Liver (tissue), 9 donors: ENCODE measurements around the gene AEBP2. TPM values are rescaled to one million over a fixed set of nuclear protein-coding genes. Genes with fewer than 3 reads are reported as not detected.
"Not testable (repeated sequence)": the region's sequence is repeated elsewhere in the genome, so short reads cannot be mapped to it uniquely, and the experiment has no call there.

Experiments used
- DNase-seq: peaks from one replicate; pipeline ENCODE4 v3.0.0-alpha.2; 2017; ENCODE audit warnings: low spot score
- H3K27ac ChIP-seq, 2 donors: one replicate each; pipeline ENCODE4 v1.7.0; 2013; ENCODE audit warnings: inconsistent platforms in 2 of 2, low read length in 2 of 2, control low read depth in 1 of 2, low read depth in 1 of 2, mild to moderate bottlenecking in 1 of 2
- H3K27me3 ChIP-seq, 4 donors: one replicate each; pipeline versions ENCODE4 v1.6.1 to v1.7.0; 2013; ENCODE audit warnings: low read length in 3 of 4, inconsistent platforms in 1 of 4, mild to moderate bottlenecking in 1 of 4, moderate library complexity in 1 of 4; ENCODE audit not compliant: control insufficient read depth in 4 of 4, insufficient read depth in 4 of 4
- H3K36me3 ChIP-seq, 4 donors: one replicate each; pipeline versions ENCODE4 v1.6.1 to v1.7.0; 2013; ENCODE audit warnings: low read length in 3 of 4, mild to moderate bottlenecking in 3 of 4, low read depth in 1 of 4, moderate library complexity in 1 of 4; ENCODE audit not compliant: control insufficient read depth in 4 of 4, insufficient read depth in 3 of 4
- H3K4me1 ChIP-seq, 4 donors: one replicate each; pipeline versions ENCODE4 v1.6.1 to v1.7.0; 2013; ENCODE audit warnings: low read length in 3 of 4, mild to moderate bottlenecking in 3 of 4, moderate library complexity in 1 of 4; ENCODE audit not compliant: control insufficient read depth in 4 of 4, insufficient read depth in 4 of 4
- H3K4me3 ChIP-seq, 3 donors: one replicate each; pipeline versions ENCODE4 v1.6.1 to v1.7.0; 2013; ENCODE audit warnings: low read length in 3 of 3, control low read depth in 1 of 3, low read depth in 1 of 3, mild to moderate bottlenecking in 1 of 3
- H3K9ac ChIP-seq, 2 donors: one replicate each; pipeline ENCODE4 v1.7.0; 2013; ENCODE audit warnings: low read length in 2 of 2, mild to moderate bottlenecking in 2 of 2, moderate library complexity in 2 of 2, control low read depth in 1 of 2, low read depth in 1 of 2
- H3K9me3 ChIP-seq, 4 donors: one replicate each; pipeline versions ENCODE4 v1.6.1 to v1.7.0; 2013; ENCODE audit warnings: low read length in 3 of 4; ENCODE audit not compliant: control insufficient read depth in 4 of 4
- ATF3 ChIP-seq: IDR thresholded peaks from 2 replicates; pipeline ENCODE4 v1.6.1; 2016; ENCODE audit warnings: antibody characterized with exemption
- CTCF ChIP-seq: fragments of 150-350 bp; IDR thresholded peaks from 2 replicates; pipeline ENCODE4 v1.5.1; 2017; ENCODE audit warnings: improper control_type of control experiment, low read depth, low read length; ENCODE audit not compliant: missing input control
- EGR1 ChIP-seq, 2 donors: IDR thresholded peaks; 2 replicates each; pipeline ENCODE4 v1.6.1; 2016 to 2018; ENCODE audit warnings: antibody characterized with exemption in 2 of 2, low read depth in 2 of 2
- FOXA1 ChIP-seq: IDR thresholded peaks from 2 replicates; pipeline ENCODE4 v1.6.1; 2016; ENCODE audit warnings: antibody characterized with exemption
- FOXA2 ChIP-seq: IDR thresholded peaks from 2 replicates; pipeline ENCODE4 v1.6.1; 2016; ENCODE audit warnings: antibody characterized with exemption
- GABPA ChIP-seq, 2 donors: IDR thresholded peaks in 1 of 2; conservative IDR thresholded peaks in 1 of 2; 2 replicates each; pipeline ENCODE4 v1.6.1; 2016; ENCODE audit warnings: antibody characterized with exemption in 2 of 2, mild to moderate bottlenecking in 1 of 2, moderate library complexity in 1 of 2
- HNF4A ChIP-seq, 2 donors: conservative IDR thresholded peaks; 2 replicates each; pipeline ENCODE4 v1.6.1; 2016; ENCODE audit warnings: antibody characterized with exemption in 2 of 2, mild to moderate bottlenecking in 2 of 2
- HNF4G ChIP-seq: IDR thresholded peaks from 2 replicates; pipeline ENCODE4 v1.6.1; 2016; ENCODE audit warnings: antibody characterized with exemption
- JUND ChIP-seq, 2 donors: IDR thresholded peaks; 2 replicates each; pipeline ENCODE4 v1.6.1; 2016; ENCODE audit warnings: antibody characterized with exemption in 2 of 2
- MAX ChIP-seq: IDR thresholded peaks from 2 replicates; pipeline ENCODE4 v1.6.1; 2016; ENCODE audit warnings: antibody characterized with exemption
- RAD21 ChIP-seq, 2 donors: IDR thresholded peaks; 2 replicates each; pipeline ENCODE4 v1.6.1; 2016; ENCODE audit warnings: antibody characterized with exemption in 2 of 2, mild to moderate bottlenecking in 2 of 2
- REST ChIP-seq: IDR thresholded peaks from 2 replicates; pipeline ENCODE4 v1.6.1; 2016; ENCODE audit warnings: antibody characterized with exemption, mild to moderate bottlenecking
- RXRA ChIP-seq, 2 donors: IDR thresholded peaks; 2 replicates each; pipeline ENCODE4 v1.6.1; 2017 to 2018; ENCODE audit warnings: antibody characterized with exemption in 2 of 2, mild to moderate bottlenecking in 1 of 2
- SP1 ChIP-seq: IDR thresholded peaks from 2 replicates; pipeline ENCODE4 v1.6.1; 2018; ENCODE audit warnings: antibody characterized with exemption, mild to moderate bottlenecking
- TAF1 ChIP-seq: conservative IDR thresholded peaks from 2 replicates; pipeline ENCODE4 v1.6.1; 2016; ENCODE audit warnings: antibody characterized with exemption, mild to moderate bottlenecking
- YY1 ChIP-seq: IDR thresholded peaks from 2 replicates; pipeline ENCODE4 v1.6.1; 2016; ENCODE audit warnings: antibody characterized with exemption, mild to moderate bottlenecking
- ZBTB33 ChIP-seq: IDR thresholded peaks from 2 replicates; pipeline ENCODE4 v1.6.1; 2016; ENCODE audit warnings: antibody characterized with exemption
- WGBS: extraction: QIAGEN DNeasy Blood & Tissue Kit; methylation state at CpG from one replicate; pipeline ENCODE4 v1.1.7; 2013; 5-methylcytosine and 5-hydroxymethylcytosine counted together
- polyA plus RNA-seq, 2 donors: library from polyadenylated mRNA; stranded (reverse) in 1 of 2; unstranded in 1 of 2; fragments of 200-250 nt in 1 of 2; fragments of >200 nt in 1 of 2; fragmentation: Nextera tagmentation in 1 of 2; extraction: Ambion mirVana in 1 of 2; gene quantifications; one replicate each; pipeline versions ENCODE4 v1.2.1 to v1.2.3, GENCODE V29; 2013 to 2015
- total RNA-seq, 2 donors: library from RNA; depleted of rRNA; stranded (reverse); fragments of >200 nt; gene quantifications; one replicate each; pipeline ENCODE4 v1.2.3, GENCODE V29; 2014
- donor health status: healthy.
- donor health status: healthy.
- donor health status: healthy.
- donor health status: healthy.
- donor health status: healthy.

AEBP2 gene
- total and polyA plus RNA-seq, 4 donors, result 4.6 to 18.8 (median 8.9) TPM

GRCh38 chr12:19390051-19390598 is 49.2 kb upstream of the AEBP2 start:
- no peak overlapping the region for H3K4me3 ChIP-seq
- H3K27ac ChIP-seq, result no peak overlapping the region
- no peak for DNase-seq

GRCh38 chr12:19392644-19393043 is 46.6 kb upstream of the AEBP2 start:
- not testable (repeated sequence) for H3K9ac ChIP-seq, H3K27ac ChIP-seq, H3K27me3 ChIP-seq, H3K36me3 ChIP-seq, H3K9me3 ChIP-seq, H3K4me3 ChIP-seq, H3K4me1 ChIP-seq, DNase-seq
- WGBS, result 91% methylated on average over 8 of the region's 8 CpGs

More at GRCh38 chr12:19390051-19390598, 49.2 kb upstream of the AEBP2 start:
- no peaks in the 10 kb centered on the region for H3K9me3 ChIP-seq
- 90% methylated on average over 3 of the region's 3 CpGs for WGBS
- no peaks in the 10 kb centered on the region for H3K36me3 ChIP-seq
- no peak overlapping the region for H3K9ac ChIP-seq
- no peaks in the 10 kb centered on the region for H3K27me3 ChIP-seq
- H3K4me1 ChIP-seq, result no peaks in the 10 kb centered on the region
- TF ChIP-seq SP1, result no peak
- TF ChIP-seq RXRA (IDR thresholded peaks at IDR 0.05), result no peak
- no peak for TF ChIP-seq HNF4G
- TF ChIP-seq MAX, result no peak
- no peak for TF ChIP-seq GABPA (IDR thresholded peaks at IDR 0.05 in 1 of 2, conservative IDR thresholded peaks at IDR 0.05 in 1 of 2)
- TF ChIP-seq FOXA1, result no peak
- TF ChIP-seq RAD21 (IDR thresholded peaks at IDR 0.05), result no peak
- no peak for TF ChIP-seq FOXA2
- TF ChIP-seq TAF1, result no peak

- H3K4me1 ChIP-seq, result no peaks in the 10 kb centered on the region
- no peak overlapping the region for H3K27ac ChIP-seq
- TF ChIP-seq MAX, result no peak
- TF ChIP-seq JUND (IDR thresholded peaks at IDR 0.05), result no peak
- TF ChIP-seq ZBTB33, result no peak
- TF ChIP-seq CTCF, result no peak
- TF ChIP-seq GABPA (IDR thresholded peaks at IDR 0.05 in 1 of 2, conservative IDR thresholded peaks at IDR 0.05 in 1 of 2), result no peak
- no peak for TF ChIP-seq TAF1
- no peak for TF ChIP-seq SP1
- no peak for TF ChIP-seq REST
- TF ChIP-seq ATF3, result no peak
- TF ChIP-seq RAD21 (IDR thresholded peaks at IDR 0.05), result no peak
- no peak for TF ChIP-seq RXRA (IDR thresholded peaks at IDR 0.05)
- TF ChIP-seq HNF4A (conservative IDR thresholded peaks at IDR 0.05), result no peak
- TF ChIP-seq EGR1 (IDR thresholded peaks at IDR 0.05; ENCODE audit: low read depth in 2 of 2), result no peak
- TF ChIP-seq FOXA1, result no peak
- TF ChIP-seq YY1, result no peak
- TF ChIP-seq HNF4G, result no peak
- TF ChIP-seq FOXA2, result no peak
- H3K9me3 ChIP-seq, result no peaks in the 10 kb centered on the region
- H3K27me3 ChIP-seq, result no peaks in the 10 kb centered on the region
- H3K4me3 ChIP-seq, result no peak overlapping the region
- WGBS, result 87% methylated on average over 2 of the region's 2 CpGs
- H3K9ac ChIP-seq, result no peak overlapping the region
- no peak for DNase-seq
- no peaks in the 10 kb centered on the region for H3K36me3 ChIP-seq
Observed at GRCh38 chr12:19394385-19394784, 44.9 kb upstream of the AEBP2 start.
